HL-60/S4 treated with retinoic acid at 250 ng/mL for 4 days and 3 days (cell line): Measurements from ENCODE around the gene GRIN2C.

ENCODE experiments used
- in situ Hi-C: fragments of 300-500 bp; cut with MboI; formaldehyde crosslinking; loops from 2 replicates; pipeline ENCODE4 v1.7.0; 2022; ENCODE audit warnings: low sequenced_read_pairs

The GRIN2C gene

GRCh38 chr17:74825952-74826719, 33.5 kb downstream of the GRIN2C start:
- in situ Hi-C loops, result no loop called here

DNA sequence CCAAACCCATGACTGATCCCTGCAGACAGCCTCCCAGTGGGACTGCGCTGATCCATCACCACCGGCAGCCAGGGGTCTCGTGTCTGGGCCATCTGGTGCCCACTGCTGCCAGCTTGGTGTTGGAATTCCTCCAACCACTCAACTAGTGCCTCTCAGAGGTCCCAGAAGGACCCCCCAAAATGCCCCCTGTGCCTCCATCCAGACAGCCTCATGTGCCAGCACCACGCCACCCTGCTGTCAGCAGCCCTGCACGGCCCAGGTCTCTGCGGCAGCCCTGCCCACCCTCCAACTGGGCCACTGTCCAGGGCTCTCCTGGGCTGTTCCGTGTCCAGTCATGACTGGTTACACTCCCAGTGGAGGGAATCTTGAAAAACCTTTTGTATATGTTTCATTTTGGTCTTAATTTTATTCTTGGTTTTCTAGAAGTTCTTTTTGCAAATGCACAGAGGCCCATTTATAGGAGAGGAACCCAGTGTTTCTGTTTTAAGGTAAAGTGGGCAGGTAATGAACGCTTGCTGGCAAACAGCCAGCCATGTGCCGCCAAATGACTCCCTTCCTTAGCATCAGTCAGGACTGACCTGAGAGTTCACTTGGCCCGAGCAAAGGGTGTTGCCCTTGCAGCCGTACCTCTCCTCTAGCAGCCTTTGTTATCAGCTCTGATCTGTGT, 34.6 kb downstream of the GRIN2C start:
- in situ Hi-C loops, result no loop called here

DNA sequence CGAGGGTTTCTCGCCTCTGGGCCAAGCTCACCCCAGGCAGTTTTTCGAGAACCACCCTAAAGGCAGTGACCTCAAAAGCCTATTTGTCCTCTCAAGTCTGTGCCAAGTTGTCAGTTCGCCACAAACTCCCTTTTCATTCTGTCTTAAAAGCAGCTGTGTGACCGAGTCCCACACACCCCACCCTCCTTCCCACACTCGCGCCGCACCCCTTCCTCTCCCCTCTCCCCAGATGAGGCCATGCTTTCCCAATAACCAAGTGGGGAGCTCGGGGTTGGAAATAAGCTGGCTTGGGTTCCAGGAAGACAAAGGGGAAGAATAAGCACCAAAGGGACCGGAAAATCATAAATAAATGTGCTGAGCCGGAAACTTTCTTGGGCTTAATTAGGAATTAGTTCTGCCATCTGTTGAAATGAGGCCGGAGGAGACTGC, 36.7 kb downstream of the GRIN2C start:
- in situ Hi-C loops, result no loop called here

GRCh38 chr17:74822335-74822938, 37.2 kb downstream of the GRIN2C start:
- in situ Hi-C loops, result no loop called here

- in situ Hi-C loops, result no loop called here
Observed at GRCh38 chr17:74821655-74822334, 37.9 kb downstream of the GRIN2C start.

- in situ Hi-C loops, result no loop called here
Observed at GRCh38 chr17:74819801-74820436, 39.8 kb downstream of the GRIN2C start.

GRCh38 chr17:74818291-74818938, 41.3 kb downstream of the GRIN2C start:
- in situ Hi-C loops, result no loop called here

DNA sequence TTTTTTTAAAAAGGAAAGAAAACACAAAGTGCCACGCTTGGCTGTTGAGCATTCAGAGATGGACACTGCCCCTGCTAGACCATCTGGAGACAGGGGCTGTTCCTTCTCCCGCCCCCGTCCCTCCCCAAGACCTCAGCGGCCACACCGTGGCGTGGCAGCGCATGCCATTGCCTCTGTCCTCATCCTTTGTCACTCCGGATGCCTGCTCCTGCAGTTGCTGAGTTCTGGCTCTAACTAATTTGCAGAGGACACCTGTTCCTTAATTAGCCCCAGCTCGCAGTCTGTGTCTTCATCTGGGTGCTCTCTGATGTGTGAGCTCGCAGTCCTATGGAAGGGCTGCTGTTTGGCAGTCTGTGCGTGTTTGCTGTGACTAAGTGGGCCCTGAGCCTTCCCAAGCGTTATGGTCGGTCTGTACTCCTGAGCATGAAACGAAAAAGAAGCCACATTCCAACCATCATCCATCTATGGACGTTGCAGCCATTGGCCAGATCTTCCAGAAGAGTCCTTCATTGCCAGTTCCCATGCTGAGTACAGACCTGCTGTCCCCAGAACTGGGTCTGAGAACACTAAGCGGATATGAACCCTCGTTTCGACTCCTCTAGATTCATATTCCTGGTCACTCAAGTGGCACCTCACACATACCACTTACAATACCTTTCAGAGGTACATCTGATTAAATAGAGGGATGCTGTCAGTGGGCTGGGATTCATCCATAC, 42.6 kb downstream of the GRIN2C start:
- in situ Hi-C loops, result no loop called here

DNA sequence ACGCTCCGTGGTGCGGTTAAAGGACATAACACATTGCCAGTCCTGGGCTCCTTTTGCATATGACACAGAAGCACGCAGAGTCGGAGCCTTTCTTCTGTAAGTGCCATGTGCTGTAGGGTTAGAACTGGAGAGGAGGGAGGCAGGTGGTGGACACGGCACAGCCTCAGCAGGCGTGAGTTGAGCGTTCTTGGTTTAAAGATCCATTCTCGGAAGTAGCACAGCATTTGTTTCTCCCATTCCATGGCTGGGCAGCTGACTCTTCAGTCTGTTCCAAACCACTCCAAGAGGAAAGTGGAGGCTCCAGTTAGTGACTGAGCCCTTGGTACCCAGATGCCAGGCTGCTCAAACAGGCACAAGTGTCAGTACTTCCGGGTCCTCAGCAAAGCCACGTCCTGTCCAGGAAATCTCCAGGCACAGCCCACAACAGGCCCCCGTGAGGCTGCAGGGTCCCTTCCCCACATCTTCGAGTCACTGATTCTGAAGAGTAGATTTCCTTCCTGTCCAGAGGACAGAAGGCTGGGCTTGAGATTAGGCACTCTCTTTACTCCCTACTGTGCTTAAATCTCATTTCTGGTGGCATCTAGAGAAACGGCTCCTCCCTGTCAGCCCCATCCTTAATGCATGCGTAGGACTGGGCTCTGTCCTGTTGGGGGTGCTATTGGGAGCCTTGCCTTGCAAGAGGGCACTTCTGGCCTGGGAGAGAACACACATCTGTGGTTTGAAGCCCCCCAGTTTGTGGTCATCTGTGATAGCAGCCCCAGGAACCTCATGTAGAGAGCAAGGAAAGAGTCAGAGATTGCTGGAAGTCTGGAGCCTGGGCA, 43.9 kb downstream of the GRIN2C start:
- in situ Hi-C loops, result no loop called here

DNA sequence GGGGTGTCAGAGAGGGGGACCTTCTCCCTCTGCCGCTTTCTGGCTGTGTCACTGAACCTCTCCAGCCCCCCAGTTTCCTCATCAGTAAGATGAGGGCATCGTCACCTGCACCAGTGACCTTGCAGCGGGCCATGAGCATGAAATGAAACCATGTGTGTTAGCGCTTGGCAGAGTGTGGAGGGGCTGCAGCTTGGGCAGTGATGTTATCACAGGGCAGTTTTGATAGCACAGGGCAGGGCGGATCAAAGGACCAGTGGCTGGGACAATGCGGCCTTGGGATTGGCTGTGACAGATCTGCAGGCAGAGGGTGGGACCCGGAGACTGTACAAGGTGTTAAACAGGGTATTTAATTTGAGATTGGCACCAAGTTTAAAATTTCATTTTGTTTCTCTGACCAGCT, 44.6 kb downstream of the GRIN2C start:
- in situ Hi-C loops, result no loop called here

GRCh38 chr17:74814453-74814852, 45.2 kb downstream of the GRIN2C start:
- in situ Hi-C loops, result no loop called here

DNA sequence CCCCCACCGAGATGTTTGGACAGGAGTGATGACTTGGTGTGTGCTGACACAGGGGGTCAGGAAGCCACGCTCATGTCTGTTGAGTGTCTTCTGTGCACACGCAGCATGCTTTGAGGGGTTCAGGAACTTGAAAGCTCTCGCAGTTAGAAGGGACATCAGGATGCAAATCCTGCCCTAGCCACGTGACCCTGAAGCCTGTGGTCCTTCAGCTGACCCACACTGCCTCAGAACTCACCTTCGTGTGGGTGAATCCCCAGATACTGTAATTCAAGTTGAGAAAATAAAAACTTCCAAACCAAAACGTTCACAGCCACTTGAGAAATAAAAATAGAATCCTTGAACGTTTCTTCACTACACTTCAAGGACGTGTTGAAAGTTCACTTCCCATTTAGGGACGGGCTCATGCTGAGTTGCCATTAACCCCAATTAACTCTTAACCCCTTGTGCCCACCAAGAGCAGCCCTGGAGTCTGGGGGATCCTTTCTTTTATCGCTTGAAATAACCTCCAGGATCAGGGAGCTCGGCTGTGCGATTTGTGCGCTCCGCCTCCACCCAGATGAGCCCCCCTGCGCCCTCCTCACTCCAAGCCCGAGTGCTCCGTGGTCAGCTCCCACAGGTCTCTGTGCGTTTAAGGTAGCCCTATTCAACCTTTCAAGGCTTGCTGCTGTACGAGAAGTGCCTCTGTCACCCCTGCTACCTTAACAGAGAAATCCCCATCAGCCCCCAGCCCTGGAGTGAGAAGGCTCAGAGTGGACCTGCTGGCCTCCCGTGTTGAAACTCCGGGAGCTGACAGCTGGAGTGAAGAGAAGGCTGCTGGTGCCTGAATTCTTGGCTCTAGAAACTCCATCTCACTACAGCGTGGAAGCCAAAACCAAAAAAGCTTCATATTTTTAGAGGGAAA, 47.3 kb downstream of the GRIN2C start:
- in situ Hi-C loops, result no loop called here

DNA sequence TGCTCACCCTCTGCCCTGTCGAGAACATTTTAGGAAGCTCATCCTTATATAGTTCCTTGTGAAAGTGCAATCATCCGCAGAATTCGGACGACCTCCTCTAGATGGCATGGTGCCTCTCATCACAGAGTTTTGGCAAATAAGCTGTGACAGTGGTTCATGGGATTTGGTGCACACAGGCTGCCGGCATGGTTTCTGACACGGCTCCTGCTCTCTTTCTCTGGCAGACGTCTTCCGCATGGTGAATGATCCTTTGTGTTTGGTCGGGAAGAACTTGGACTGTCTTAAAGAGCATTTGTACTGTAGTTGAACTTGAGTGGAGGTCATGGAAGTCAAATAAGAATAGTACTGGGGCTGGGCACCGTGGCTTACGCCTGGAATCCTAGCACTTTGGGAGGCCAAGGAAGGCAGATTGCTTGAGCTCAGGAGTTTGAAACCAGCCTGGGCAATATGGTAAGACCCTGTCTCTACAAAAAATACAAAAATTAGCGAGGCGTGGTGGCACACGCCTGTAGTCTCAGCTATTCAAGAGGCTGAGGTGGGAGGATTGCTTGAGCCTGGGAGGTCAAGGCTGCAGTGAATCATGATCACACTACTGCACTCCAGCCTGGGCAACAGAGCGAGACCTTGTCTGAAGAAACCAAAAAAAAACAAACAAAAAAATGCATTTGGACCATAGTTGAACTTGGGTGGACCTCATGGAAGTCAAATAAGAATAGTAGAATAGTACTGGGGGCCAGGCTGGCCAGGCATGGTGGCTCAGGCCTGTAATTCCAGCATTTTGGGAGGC, 48.8 kb downstream of the GRIN2C start:
- in situ Hi-C loops, result no loop called here

DNA sequence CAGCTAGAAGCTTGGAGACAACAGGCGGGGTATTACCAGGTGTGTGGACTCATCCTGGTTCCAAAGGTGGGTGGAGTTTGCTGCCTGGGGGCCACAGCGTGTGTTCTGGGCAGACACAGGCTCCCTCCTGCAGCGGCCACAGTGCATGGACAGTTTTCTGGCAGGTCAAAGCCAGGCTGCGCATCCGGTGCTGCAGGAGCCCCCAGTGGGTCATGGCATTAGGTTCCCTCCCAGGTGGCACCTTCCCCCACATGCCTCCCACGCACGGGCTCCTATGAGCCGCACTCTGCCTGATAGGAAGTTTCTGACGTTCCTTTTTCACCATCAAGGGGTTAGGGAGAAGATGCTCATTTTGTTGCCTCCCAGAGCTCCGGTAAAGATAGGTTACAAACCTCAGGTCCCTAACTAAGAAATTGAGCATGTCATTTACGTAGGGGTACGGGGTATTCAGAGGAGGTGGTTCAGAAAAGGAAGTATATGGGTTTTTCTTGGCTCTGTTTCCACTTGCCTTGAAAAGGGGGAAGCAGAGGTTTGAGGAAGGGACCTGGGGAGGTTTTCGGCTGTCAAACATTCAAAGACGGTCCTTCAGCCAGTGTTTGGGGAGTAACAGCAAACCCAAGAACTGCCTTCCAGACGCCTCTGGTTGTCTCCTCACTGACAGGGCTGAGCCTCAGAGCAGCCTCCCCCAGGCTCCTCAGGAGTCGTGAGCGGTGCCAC, 50.8 kb downstream of the GRIN2C start:
- in situ Hi-C loops, result no loop called here

DNA sequence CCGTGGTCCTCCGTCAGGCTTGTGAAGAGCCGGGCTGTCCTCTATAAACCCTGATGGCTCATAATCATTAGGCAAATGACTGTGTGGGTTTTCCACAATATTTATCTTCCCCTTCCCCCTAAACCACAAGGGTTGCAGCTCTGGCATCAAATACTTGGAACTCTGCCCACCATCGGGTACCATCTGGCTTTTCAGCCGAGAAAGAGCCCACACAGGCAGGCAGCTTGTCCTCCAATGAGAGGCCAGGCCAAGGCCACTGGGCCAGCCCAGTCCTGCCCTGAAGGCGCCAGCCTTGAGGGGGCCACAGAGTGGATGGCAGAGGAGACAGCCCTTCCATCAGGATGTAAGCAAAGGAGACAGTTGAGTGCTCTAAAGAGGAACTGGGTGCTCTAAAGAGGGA, 51.8 kb downstream of the GRIN2C start:
- in situ Hi-C loops, result no loop called here

DNA sequence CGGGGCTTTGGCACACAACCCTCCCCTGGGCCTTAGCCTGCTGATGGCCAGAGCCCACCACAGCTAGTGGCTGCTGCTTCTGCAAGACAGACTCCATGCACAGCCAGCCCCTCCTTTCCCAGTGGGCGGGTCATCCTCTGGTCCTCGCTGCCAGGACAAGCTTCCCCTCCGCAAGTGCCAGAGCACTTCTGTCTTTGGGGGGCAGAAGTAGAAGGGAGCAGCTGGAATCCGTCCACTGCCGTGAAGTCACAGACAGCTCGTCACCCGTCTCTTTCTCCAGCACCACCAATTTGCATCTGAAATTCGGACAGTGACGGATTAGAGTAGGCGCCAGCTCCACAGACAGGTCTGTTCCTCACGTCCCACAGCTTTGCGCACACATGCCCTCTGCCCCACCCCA, 52.2 kb downstream of the GRIN2C start:
- in situ Hi-C loops, result no loop called here

DNA sequence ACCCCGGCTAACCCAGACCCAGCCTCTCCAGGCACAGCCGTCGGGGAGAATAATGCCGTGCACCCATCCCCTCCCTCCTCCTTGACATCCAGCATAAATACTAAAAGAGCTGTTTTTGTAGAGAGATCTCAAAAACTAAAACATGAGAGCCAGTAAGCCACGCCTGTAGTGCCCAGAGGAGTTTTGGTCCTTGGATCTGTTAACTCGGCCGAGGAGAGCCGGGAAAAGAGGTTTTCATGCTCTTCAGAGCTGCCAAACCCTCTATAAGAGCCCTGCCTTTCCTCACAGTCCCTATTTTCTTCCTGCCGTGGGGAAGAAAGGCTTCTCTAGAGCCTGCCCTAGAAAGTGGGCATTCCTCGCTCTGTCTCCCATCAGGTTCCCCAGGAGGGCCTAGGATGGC, 53.4 kb downstream of the GRIN2C start:
- in situ Hi-C loops, result no loop called here
